Measurements from ENCODE around the gene RFTN2.

DNA sequence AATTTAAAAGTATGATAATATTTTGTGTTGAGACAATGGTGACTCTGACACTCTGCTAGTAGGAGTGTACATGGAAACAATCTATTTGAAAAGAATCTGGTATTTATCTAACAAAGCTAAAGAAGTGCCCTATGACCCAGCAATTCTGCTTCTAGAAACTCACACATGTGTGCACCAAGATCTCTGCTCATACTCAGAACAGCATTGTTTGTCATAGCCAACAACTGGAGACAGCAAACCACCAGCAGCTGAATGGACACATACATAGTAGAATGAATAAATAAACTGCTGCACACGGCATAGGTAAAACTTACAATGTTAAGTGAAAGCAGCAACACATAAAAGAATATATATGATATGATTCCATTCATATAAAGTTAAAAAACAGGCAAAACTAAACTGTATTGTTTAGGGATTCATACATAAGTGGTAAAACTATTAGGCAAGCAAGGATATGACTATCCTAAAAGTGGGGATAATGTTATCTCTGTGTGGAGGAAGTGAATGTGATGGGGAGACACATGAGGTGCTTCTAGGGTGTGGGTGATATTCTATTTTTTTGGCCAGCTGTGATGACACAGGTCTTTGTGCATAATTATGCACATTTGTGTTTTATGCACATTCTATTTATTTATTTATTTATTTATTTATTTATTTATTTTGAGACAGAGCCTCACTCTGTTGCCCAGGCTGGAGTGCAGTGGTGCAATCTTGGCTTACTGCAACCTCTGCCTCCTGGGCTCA lies 71.1 kb downstream of the RFTN2 start:
- no peak for TF ChIP-seq EZH2 (IDR thresholded peaks at IDR 0.05; ENCODE audit: low read depth, unreplicated experiment)
- no peak for TF ChIP-seq CTCF (conservative IDR thresholded peaks at IDR 0.05; ENCODE audit: low read depth in 2 of 2)
- no peak for TF ChIP-seq JUNB (IDR thresholded peaks at IDR 0.05; ENCODE audit: unreplicated experiment)
- TF ChIP-seq POLR2AphosphoS5 (IDR thresholded peaks at IDR 0.05; ENCODE audit: low read depth): no peak

All from GM23338 (cell line).